ENCODE results near the gene COL25A1.

The COL25A1 gene

GRCh38 chr4:108779958-108780357 is 522.5 kb downstream of the COL25A1 start:
- DNase-seq = no peak

- no peak for DNase-seq
Measured at GRCh38 chr4:108777388-108777787, 525.1 kb downstream of the COL25A1 start.

GRCh38 chr4:108775921-108776320 is 526.5 kb downstream of the COL25A1 start:
- no peak for DNase-seq

- DNase-seq = peak in 43 of 56 donors; percentile 1 to 73 (median 30)
Measured at GRCh38 chr4:108774809-108775530, 527.5 kb downstream of the COL25A1 start.

DNA sequence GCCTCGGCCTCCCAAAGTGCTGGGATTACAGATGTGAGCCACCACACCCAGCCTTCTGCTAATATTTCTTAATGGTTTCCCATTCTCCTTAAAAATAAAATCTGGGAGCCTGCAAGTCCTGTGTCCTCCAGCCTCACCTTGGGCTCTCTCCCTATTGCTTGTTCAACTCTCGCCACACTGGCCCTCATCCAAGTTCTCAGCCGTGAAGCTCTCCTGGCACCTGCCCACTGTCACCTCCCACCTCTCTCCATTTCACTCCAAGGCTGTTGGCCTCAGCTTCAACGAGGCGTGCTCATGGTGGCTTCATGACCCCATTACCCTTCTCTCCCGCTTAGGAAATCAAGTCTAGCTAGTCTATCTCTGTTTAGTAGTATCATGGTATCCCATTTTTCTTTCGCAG is 530.1 kb downstream of the COL25A1 start:
- DNase-seq = no peak

DNA sequence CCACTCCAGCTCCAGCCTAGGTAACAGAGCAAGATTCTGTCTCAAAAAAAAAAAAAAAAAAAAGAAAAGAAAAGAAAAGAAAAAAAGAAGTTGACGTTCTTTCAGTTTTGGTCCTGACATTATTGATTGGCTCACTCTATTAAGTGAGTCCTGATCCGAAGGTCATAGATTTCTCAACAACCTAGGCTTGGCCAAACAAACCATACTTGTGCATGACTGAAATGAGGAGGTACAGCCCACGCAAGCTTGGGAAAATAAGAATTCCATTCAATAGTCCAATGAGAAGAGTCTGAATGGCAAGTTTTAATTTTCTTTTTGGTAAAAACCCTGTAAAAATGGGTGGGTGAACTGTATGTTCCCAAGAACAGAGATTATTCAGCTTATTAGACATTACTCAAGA is 536.4 kb downstream of the COL25A1 start:
- no peak for DNase-seq

- DNase-seq = no peak
Measured at GRCh38 chr4:108763986-108764385, 538.5 kb downstream of the COL25A1 start.

GRCh38 chr4:108763226-108763593 is 539.2 kb downstream of the COL25A1 start:
- no peak for DNase-seq

DNA sequence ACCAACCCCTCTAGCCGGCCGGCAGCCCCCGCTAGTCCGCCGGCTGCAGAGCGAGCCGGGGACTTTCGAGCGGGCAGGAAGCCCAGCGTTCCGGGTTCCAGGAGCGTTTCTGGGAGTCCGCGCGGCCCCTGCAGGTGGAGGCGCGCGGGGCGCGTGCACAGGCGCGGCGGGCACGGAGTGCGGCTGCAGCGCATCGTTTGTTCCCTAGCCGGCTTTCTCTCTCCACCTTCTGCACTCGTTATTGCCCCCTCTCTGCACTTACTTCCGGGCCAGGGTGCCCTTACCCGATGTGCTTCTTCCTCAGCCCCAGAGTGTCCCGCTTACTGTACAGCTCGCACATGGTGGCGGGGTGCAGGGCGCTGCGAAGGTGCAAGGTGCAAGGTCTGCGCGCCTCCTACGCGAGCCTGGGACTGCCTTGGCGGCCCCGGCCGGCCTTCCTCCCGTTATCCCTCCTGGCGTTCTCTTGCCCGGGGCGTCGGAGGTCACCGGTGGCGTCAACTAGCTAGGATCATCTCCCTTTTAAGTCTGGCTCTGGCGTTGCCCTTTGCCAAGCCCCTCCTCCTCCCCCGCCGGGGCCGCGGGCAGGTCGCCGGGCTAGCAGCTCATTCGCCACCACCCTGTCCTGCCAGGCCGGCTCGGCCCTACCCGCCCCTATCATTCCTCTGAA is 539.8 kb downstream of the COL25A1 start, which contains the start of gene ETNPPL:
TSS of gene ETNPPL (minus strand) at position 495 of the 667 bp plus-strand sequence. CDS start at position 340, 155 bp downstream.
- peak in 48 of 56 donors; percentile 3 to 81 (median 41) for DNase-seq
